Panc1 (cell line): ENCODE data around the gene IFNA14. TPM values are rescaled to one million over a fixed set of nuclear protein-coding genes. Genes with fewer than 3 reads are reported as not detected.

Experiments used
- ATAC-seq: fragments of 200-7000 bp; cut with Tn5 transposase; 2 replicates; pipeline ENCODE4 v1.9.1; 2020; ENCODE audit warnings: mild to moderate bottlenecking, moderate library complexity
- BruUV-seq: library from RNA; stranded (reverse); fragments of 400-500 nt; replicated peaks from 2 replicates; lab custom pipeline; 2021; lab: Mats Ljungman, UMichigan
- CTCF ChIA-PET: fragments of 300-600 bp; sonication (Branson Sonifier 250); formaldehyde crosslinking; loops from one replicate; lab custom pipeline; 2022; ENCODE audit warnings: antibody characterized with exemption; lab: Charles Lee
- POLR2A ChIA-PET: fragments of 300-600 bp; sonication (Branson Sonifier 250); formaldehyde crosslinking; loops from one replicate; lab custom pipeline; 2022; ENCODE audit warnings: antibody characterized with exemption; lab: Charles Lee
- DNase-seq: peaks from one replicate; pipeline ENCODE4 v3.0.0-alpha.2; 2010; ENCODE audit warnings: low read depth, low spot score
- H3K27ac ChIP-seq: 2 replicates; pipeline ENCODE4 v1.5.1; 2011; ENCODE audit warnings: mild to moderate bottlenecking, low read length, inconsistent platforms
- H3K27me3 ChIP-seq: fragments of 200-500 bp; sonication (Bioruptor generic); 2 replicates; pipeline ENCODE4 v1.6.0; 2014; ENCODE audit warnings: low read length, inconsistent platforms; ENCODE audit not compliant: control insufficient read depth, insufficient read depth
- H3K36me3 ChIP-seq: fragments of 200-500 bp; sonication (Bioruptor generic); 2 replicates; pipeline ENCODE4 v1.5.1; 2014; ENCODE audit warnings: inconsistent platforms, mild to moderate bottlenecking, low read length, moderate library complexity; ENCODE audit not compliant: control insufficient read depth, insufficient read depth
- H3K4me1 ChIP-seq: 2 replicates; pipeline ENCODE4 v1.5.1; 2011; ENCODE audit warnings: inconsistent platforms, mild to moderate bottlenecking, low read length, moderate library complexity; ENCODE audit not compliant: control insufficient read depth, insufficient read depth
- H3K4me3 ChIP-seq, 2 experiments: 2 replicates each; pipeline ENCODE4 v1.5.1; 2011 to 2012; ENCODE audit warnings: low read depth in 2 of 2, low read length in 2 of 2, mild to moderate bottlenecking in 2 of 2, inconsistent platforms in 1 of 2, moderate library complexity in 1 of 2
- H3K9me3 ChIP-seq: fragments of 200-500 bp; sonication (Bioruptor generic); 2 replicates; pipeline ENCODE4 v1.5.1; 2014; ENCODE audit warnings: low read depth, mild to moderate bottlenecking, inconsistent platforms, low read length, moderate library complexity; ENCODE audit not compliant: control insufficient read depth, insufficient read depth
- POLR2AphosphoS5 ChIP-seq: IDR thresholded peaks from 2 replicates; pipeline ENCODE4 v1.6.1; 2012; ENCODE audit warnings: mild to moderate bottlenecking, low read depth, low read length, moderate library complexity
- SIN3A ChIP-seq: IDR thresholded peaks from 2 replicates; pipeline ENCODE4 v1.6.1; 2012; ENCODE audit warnings: low read depth, mild to moderate bottlenecking, low read length, moderate library complexity, borderline replicate concordance; ENCODE audit not compliant: insufficient read depth
- TCF7L2 ChIP-seq: IDR thresholded peaks from 2 replicates; pipeline ENCODE4 v1.6.1; 2011; ENCODE audit warnings: mild to moderate bottlenecking, low read depth, low read length, inconsistent platforms
- in situ Hi-C: cut with HindIII; loops from 2 replicates; pipeline ENCODE4 v1.10.0; 2016; ENCODE audit warnings: low sequenced_read_pairs, low pct_unique_long_range_greater_than_20kb
- intact Hi-C: fragments of 100-400 bp; cut with micrococcal nuclease; formaldehyde crosslinking; loops from one replicate; pipeline ENCODE4 v1.10.0; 2022; ENCODE audit not compliant: unreplicated experiment
- total RNA-seq: library from RNA; stranded (reverse); gene quantifications from one replicate; pipeline ENCODE4 v1.2.1, GENCODE V29; 2021; ENCODE audit not compliant: unreplicated experiment
- TF ChIP-seq, protein P1 (sequence below), 2 experiments: IDR thresholded peaks; 2 replicates each; pipeline ENCODE4 v1.6.1; 2011 to 2012; ENCODE audit warnings: low read depth in 2 of 2, control low read depth in 1 of 2, low read length in 1 of 2, mild to moderate bottlenecking in 1 of 2, moderate library complexity in 1 of 2; ENCODE audit not compliant: insufficient read depth in 1 of 2
- TF ChIP-seq, protein P2 (sequence below): fragments of 450-650 bp; IDR thresholded peaks from 2 replicates; pipeline ENCODE4 v1.5.1; 2017; ENCODE audit warnings: mild to moderate bottlenecking

The IFNA14 gene
- total RNA-seq, 1 experiment from 2014 or later: not detected

DNA sequence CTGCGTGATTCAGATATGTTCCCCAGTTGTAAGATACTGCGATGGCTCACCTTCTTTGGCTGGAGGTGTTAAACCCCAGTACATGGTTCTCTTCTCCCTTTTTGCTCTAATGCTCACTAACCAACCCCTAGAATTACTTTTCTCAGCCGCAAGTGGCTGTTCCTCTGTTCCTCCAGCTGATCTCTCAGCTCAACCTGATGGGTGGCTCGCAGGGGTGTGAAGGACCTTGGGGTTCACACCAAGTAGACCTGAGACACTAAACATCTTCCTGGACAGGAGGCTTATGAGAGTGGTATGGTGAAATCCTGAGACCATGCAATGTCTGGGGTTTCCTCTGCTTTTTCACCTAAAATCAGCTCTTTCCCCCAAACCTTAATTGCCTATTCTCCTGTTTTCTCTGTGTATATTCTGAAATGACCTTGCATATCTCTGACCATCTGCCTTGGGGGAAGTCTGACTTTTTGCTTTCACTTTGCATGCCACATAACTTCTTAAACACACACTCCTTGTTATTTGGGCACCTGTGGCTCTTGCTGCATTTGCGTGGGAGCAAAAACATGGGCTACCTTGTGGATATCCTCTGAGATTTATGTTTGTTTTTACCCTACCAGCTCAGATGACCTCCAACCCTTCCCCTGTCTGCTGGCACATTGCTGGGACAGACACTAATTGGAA is 15.9 kb upstream of the IFNA14 start:
- BruUV-seq: no TSS peak
- POLR2A ChIA-PET: no interaction called here
- no peaks in the 10 kb centered on the region for H3K9me3 ChIP-seq
- TF ChIP-seq, protein P1, sequence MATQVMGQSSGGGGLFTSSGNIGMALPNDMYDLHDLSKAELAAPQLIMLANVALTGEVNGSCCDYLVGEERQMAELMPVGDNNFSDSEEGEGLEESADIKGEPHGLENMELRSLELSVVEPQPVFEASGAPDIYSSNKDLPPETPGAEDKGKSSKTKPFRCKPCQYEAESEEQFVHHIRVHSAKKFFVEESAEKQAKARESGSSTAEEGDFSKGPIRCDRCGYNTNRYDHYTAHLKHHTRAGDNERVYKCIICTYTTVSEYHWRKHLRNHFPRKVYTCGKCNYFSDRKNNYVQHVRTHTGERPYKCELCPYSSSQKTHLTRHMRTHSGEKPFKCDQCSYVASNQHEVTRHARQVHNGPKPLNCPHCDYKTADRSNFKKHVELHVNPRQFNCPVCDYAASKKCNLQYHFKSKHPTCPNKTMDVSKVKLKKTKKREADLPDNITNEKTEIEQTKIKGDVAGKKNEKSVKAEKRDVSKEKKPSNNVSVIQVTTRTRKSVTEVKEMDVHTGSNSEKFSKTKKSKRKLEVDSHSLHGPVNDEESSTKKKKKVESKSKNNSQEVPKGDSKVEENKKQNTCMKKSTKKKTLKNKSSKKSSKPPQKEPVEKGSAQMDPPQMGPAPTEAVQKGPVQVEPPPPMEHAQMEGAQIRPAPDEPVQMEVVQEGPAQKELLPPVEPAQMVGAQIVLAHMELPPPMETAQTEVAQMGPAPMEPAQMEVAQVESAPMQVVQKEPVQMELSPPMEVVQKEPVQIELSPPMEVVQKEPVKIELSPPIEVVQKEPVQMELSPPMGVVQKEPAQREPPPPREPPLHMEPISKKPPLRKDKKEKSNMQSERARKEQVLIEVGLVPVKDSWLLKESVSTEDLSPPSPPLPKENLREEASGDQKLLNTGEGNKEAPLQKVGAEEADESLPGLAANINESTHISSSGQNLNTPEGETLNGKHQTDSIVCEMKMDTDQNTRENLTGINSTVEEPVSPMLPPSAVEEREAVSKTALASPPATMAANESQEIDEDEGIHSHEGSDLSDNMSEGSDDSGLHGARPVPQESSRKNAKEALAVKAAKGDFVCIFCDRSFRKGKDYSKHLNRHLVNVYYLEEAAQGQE (IDR thresholded peaks at IDR 0.05; ENCODE audit: insufficient read depth in 1 of 2, low read depth in 2 of 2, low read length in 1 of 2): no peak
- TF ChIP-seq SIN3A (no peak), POLR2AphosphoS5 (no peak), TCF7L2 (no peak)
- TF ChIP-seq, protein P2, sequence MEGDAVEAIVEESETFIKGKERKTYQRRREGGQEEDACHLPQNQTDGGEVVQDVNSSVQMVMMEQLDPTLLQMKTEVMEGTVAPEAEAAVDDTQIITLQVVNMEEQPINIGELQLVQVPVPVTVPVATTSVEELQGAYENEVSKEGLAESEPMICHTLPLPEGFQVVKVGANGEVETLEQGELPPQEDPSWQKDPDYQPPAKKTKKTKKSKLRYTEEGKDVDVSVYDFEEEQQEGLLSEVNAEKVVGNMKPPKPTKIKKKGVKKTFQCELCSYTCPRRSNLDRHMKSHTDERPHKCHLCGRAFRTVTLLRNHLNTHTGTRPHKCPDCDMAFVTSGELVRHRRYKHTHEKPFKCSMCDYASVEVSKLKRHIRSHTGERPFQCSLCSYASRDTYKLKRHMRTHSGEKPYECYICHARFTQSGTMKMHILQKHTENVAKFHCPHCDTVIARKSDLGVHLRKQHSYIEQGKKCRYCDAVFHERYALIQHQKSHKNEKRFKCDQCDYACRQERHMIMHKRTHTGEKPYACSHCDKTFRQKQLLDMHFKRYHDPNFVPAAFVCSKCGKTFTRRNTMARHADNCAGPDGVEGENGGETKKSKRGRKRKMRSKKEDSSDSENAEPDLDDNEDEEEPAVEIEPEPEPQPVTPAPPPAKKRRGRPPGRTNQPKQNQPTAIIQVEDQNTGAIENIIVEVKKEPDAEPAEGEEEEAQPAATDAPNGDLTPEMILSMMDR: no peak
- intact Hi-C loops: no loop called here
- ATAC-seq (no peak), DNase-seq (no peak)
- H3K27ac ChIP-seq: no peak overlapping the region
- H3K4me1 ChIP-seq: no peaks in the 10 kb centered on the region; the same call in 1 of the 2 replicates
- H3K27me3 ChIP-seq: no peaks in the 10 kb centered on the region
- no peaks in the 10 kb centered on the region for H3K36me3 ChIP-seq
- no peak overlapping the region for H3K4me3 ChIP-seq
- CTCF ChIA-PET: no interaction called here
- in situ Hi-C loops: no loop called here

DNA sequence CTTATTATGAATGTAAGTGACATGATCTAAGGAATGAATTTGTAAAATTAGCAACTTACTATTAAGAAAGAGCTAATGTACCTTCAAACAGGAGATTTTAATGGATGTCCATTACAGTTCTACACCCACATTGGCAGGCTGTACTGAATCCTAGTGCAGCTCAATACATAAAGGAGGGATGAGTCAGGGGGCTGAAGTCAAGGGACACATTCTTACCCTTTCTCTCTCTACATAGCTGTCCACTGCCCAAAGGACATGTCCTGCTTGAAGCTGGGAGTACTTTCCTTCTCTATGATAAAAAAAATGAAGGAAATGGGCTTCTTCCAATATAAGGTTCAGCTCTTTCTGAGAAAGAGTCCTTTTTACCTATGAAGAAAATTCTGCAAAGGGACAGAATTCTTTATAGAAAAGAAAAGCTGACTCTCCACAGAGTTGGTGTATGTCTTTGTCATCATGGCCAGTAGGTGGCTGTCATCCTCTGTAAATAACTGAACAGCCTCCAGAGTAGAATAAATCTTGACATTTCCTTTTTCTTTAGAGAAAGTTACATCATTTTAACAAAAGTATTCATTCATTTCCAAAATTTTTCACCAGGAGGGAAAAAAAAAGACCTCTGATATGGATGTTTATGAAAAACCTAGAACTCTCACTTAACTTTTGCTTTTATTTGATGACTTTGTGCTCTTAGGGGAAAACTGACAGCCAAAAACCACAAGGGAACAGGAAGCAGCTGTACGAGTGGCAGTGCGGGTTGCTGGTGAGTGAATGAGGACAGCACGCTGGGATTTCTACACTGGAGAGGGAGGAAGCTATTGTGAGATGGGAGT is 13.1 kb upstream of the IFNA14 start:
- ATAC-seq: peak; percentile 76; the same call in 1 of the 2 replicates
- no peak overlapping the region for H3K4me3 ChIP-seq

More for the DNA sequence above, 13.1 kb upstream of the IFNA14 start:
- CTCF ChIA-PET: no interaction called here
- no peaks in the 10 kb centered on the region for H3K27me3 ChIP-seq
- no peak overlapping the region for H3K27ac ChIP-seq
- H3K9me3 ChIP-seq: no peaks in the 10 kb centered on the region
- H3K4me1 ChIP-seq: no peaks in the 10 kb centered on the region; the same call in 1 of the 2 replicates
- no TSS peak for BruUV-seq
- TF ChIP-seq SIN3A (no peak), POLR2AphosphoS5 (no peak)
- TF ChIP-seq, protein P2: peak; percentile 35; the same call in 1 of the 2 replicates
- H3K36me3 ChIP-seq: no peaks in the 10 kb centered on the region
- POLR2A ChIA-PET: no interaction called here
- peak; percentile 10 for DNase-seq
- in situ Hi-C loops (no loop called here), intact Hi-C loops (no loop called here)
